Measurements from ENCODE around the gene BABAM1. TPM values are rescaled to one million over a fixed set of nuclear protein-coding genes. Genes with fewer than 3 reads are reported as not detected.
A peak's percentile ranks its signal among the peaks of the same experiment; 100 is the strongest.

BABAM1 gene
- total RNA-seq, 1 donor from 2014 or later = 83.3 TPM

GRCh38 chr19:17286263-17286662, 19.0 kb downstream of the BABAM1 start:
- H3K36me3 Mint-ChIP-seq (ENCODE audit: low read depth) = no peaks in the 10 kb centered on the region
- no peaks in the 10 kb centered on the region for H3K27me3 Mint-ChIP-seq (ENCODE audit: low read depth)
- no peak overlapping the region for H3K4me3 Mint-ChIP-seq (ENCODE audit: unreplicated experiment)
- DNase-seq (ENCODE audit: low spot score) = no peak
- H3K9me3 Mint-ChIP-seq (ENCODE audit: low read depth) = no peaks in the 10 kb centered on the region
- no peak overlapping the region for H3K27ac Mint-ChIP-seq (ENCODE audit: unreplicated experiment)
- peaks cover 10% of the 10 kb centered on the region for H3K4me1 Mint-ChIP-seq (ENCODE audit: low read depth)
- no peak for TF ChIP-seq CTCF (IDR thresholded peaks at IDR 0.05)

GRCh38 chr19:17286752-17287151, 19.5 kb downstream of the BABAM1 start:
- Mint-ChIP-seq H3K36me3 (ENCODE audit: low read depth) (no peaks in the 10 kb centered on the region), H3K4me3 (ENCODE audit: unreplicated experiment) (no peak overlapping the region), H3K9me3 (ENCODE audit: low read depth) (no peaks in the 10 kb centered on the region), H3K4me1 (ENCODE audit: low read depth) (peaks cover 7% of the 10 kb centered on the region), H3K27me3 (ENCODE audit: low read depth) (no peaks in the 10 kb centered on the region), H3K27ac (ENCODE audit: unreplicated experiment) (no peak overlapping the region)
- no peak for TF ChIP-seq CTCF (IDR thresholded peaks at IDR 0.05)
- DNase-seq (ENCODE audit: low spot score) = no peak

DNA sequence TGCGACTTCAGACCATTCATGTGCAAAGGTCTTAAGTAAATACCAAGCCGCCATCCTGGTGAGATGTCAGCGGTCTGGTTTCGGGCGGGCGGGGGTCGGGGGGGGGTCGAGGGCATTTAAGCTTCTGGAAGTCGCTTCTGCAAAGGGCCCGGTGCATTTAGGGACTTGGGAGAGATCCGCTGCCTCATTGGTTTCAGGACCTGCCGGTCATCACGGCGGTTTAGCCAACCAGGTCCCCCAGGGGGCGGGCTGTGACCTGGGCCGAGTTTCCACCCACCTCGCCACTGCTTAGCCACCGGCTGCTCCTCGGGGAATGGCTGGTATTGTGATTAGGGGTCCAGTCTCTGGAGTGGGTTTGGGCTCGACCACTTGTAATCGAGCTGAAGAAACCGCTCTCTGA, 22.2 kb downstream of the BABAM1 start:
- H3K9me3 Mint-ChIP-seq (ENCODE audit: low read depth) = no peaks in the 10 kb centered on the region
- H3K27me3 Mint-ChIP-seq (ENCODE audit: low read depth) = no peaks in the 10 kb centered on the region
- H3K4me1 Mint-ChIP-seq (ENCODE audit: low read depth) = peaks cover 8% of the 10 kb centered on the region
- H3K27ac Mint-ChIP-seq (ENCODE audit: unreplicated experiment) = no peak overlapping the region
- peak overlapping the region; percentile 22 for H3K4me3 Mint-ChIP-seq (ENCODE audit: unreplicated experiment)
- H3K36me3 Mint-ChIP-seq (ENCODE audit: low read depth) = no peaks in the 10 kb centered on the region
- no peak for TF ChIP-seq CTCF (IDR thresholded peaks at IDR 0.05)
- DNase-seq (ENCODE audit: low spot score) = no peak

DNA sequence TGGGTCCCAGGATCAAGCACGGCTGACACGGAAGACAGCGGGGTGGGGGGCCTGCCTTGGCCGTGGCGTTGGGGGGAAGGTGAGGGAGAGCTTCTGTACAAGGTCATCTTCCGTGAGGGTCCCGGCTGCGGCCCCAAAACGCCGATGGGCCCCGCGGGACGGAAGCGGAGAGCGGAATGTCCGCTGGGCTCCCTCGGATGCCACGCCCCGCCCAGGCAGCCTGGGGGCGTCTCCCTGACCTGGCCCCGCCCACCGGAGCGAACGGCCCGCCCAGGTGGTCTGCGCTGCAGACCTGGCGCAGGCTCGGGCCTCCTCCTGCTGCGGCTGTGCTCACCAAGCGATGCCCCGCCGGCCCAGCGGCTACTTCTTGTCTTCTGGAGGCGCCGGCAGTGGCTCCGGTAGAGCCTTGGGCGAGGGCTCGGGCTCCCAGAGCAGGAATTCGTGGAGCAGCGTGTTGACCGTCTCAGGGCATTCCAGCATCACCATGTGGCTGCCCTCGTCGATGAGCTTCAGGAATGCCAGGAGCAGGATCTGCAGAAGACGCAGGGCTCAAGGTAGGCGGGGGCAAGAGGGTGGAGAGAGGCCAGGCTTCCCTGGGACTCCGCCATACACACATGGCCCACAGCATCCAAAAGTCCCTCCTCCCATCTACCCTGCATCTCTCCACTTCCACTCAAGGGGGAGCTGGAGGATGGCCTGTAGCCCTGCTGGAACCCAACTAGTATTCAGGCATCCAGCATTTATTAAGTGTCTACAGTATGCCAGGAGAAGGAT, 25.2 kb downstream of the BABAM1 start:
- H3K4me1 Mint-ChIP-seq (ENCODE audit: low read depth) = peaks cover 8% of the 10 kb centered on the region
- TF ChIP-seq CTCF (IDR thresholded peaks at IDR 0.05) = peak; percentile 83

GRCh38 chr19:17293605-17294004, 26.4 kb downstream of the BABAM1 start:
- Mint-ChIP-seq H3K36me3 (ENCODE audit: low read depth) (peaks cover 1% of the 10 kb centered on the region), H3K4me1 (ENCODE audit: low read depth) (peaks cover 8% of the 10 kb centered on the region), H3K4me3 (ENCODE audit: unreplicated experiment) (no peak overlapping the region), H3K27me3 (ENCODE audit: low read depth) (no peaks in the 10 kb centered on the region), H3K9me3 (ENCODE audit: low read depth) (no peaks in the 10 kb centered on the region), H3K27ac (ENCODE audit: unreplicated experiment) (no peak overlapping the region)
- no peak for TF ChIP-seq CTCF (IDR thresholded peaks at IDR 0.05)
- no peak for DNase-seq (ENCODE audit: low spot score)

More for the DNA sequence above, 25.2 kb downstream of the BABAM1 start:
- H3K4me3 Mint-ChIP-seq (ENCODE audit: unreplicated experiment) = peak overlapping the region; percentile 82
- no peaks in the 10 kb centered on the region for H3K9me3 Mint-ChIP-seq (ENCODE audit: low read depth)
- peak overlapping the region; percentile 85 for H3K27ac Mint-ChIP-seq (ENCODE audit: unreplicated experiment)
- DNase-seq (ENCODE audit: low spot score) = no peak
- H3K36me3 Mint-ChIP-seq (ENCODE audit: low read depth) = no peaks in the 10 kb centered on the region
- H3K27me3 Mint-ChIP-seq (ENCODE audit: low read depth) = no peaks in the 10 kb centered on the region

Data from chondrocyte (in vitro differentiated cells).